DMS153 treated with DMSO at 0.1 percent for 48 hours (cell line): ENCODE measurements around the gene ITGA4.
A peak's percentile ranks its signal among the peaks of the same experiment; 100 is the strongest.

Experiments
- DNase-seq: peaks from one replicate; lab custom pipeline; 2025; ENCODE audit not compliant: unreplicated experiment; lab: John Stamatoyannopoulos, UW

The ITGA4 gene

GRCh38 chr2:181499231-181499630 lies 42.0 kb downstream of the ITGA4 start:
- no peak for DNase-seq

DNA sequence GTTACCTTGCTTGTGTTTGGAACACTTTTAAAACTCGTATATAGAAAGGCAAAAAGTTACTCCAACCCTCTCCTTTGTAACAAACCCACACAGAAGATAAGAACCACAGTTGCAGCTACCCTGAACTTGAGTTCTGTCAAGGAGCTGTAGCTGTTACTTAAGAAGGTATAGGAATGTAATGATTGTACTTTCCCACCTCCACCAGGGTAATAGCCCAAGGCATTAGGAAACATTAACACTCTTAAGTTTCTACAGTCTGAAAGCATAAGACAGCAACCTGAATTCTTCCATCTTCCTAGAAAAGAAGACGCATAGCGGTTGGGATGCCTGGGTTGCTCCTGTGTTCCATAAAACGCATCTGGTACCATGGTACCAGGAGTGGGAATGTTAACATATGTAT lies 43.0 kb downstream of the ITGA4 start:
- no peak for DNase-seq

- DNase-seq: no peak
Observed at GRCh38 chr2:181515719-181516118, 58.5 kb downstream of the ITGA4 start.

- no peak for DNase-seq
Observed at GRCh38 chr2:181516992-181517391, 59.8 kb downstream of the ITGA4 start.

GRCh38 chr2:181517685-181518301 lies 60.6 kb downstream of the ITGA4 start:
- no peak for DNase-seq

DNA sequence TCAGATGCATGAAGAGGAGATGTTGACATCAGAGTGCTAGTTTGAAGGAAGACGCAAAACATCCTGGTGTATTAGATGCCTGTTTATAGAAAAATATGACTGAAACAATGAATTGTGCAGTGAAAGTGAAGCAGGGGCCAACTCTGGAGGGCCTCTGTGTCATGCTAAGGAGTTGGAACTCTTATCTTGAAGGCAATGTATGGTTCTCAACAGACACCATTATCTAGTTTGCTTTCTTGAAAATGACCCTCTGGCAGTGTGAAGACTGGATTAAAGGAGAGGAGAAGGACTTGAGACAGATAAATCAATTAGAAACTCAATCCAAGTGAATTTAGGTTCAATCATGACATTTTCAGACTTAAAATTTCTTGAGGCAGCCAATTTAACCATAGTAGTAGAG lies 63.1 kb downstream of the ITGA4 start:
- no peak for DNase-seq

GRCh38 chr2:181523756-181524155 lies 66.6 kb downstream of the ITGA4 start:
- DNase-seq: no peak

DNA sequence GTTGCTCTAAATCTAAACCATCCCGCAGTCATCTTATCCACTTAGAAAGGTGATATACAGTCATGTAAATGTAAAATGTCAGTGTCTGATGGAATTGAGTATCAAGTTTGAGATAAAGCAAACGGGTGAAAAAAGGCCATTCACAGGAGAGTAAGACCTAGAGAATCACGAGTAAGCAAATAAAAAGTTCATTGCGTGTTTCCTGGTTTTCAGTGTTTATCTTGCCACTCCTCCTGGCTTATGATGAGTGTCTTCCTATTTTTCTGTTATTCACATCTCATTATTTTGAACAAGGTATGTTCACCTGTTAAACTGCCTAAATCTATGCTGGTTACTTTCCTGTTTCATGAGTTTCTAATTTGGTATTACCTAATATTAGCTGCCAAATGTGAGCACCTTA lies 68.8 kb downstream of the ITGA4 start:
- DNase-seq: peak; percentile 9

DNA sequence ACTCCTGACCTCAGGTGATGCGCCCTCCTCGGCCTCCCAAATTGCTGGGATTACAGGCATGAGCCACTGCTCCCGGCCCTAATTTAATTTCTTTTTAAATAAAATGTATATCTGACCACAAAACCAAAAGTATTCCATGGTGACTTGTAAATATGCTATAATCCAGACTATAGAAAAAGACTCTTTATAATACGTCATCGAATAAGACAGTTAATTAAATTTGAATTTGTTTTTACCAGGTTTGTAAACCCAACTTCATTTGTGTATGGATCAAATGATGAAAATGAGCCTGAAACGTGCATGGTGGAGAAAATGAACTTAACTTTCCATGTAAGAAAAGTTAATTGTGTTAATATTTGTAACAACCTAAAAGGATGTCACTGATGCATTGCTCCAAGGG lies 69.9 kb downstream of the ITGA4 start:
- no peak for DNase-seq

DNA sequence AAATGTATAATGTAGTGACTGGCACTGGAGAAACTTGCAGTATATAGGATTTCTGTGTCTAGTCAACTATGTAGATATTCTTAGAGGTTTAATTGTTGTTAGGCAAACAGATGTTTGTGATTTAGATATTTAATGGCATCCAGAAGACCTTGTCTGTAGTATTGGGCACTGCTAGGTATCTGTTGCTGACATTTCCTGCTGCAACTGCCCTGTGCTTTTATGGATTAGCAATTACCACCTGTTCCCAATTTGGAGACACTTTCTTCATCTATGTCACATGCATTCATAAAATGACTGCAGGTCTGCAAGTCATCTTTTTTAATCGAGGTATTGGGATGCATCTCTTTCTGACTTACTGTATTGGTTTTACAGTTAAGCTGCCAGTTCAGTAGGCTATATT lies 71.3 kb downstream of the ITGA4 start:
- DNase-seq: no peak

DNA sequence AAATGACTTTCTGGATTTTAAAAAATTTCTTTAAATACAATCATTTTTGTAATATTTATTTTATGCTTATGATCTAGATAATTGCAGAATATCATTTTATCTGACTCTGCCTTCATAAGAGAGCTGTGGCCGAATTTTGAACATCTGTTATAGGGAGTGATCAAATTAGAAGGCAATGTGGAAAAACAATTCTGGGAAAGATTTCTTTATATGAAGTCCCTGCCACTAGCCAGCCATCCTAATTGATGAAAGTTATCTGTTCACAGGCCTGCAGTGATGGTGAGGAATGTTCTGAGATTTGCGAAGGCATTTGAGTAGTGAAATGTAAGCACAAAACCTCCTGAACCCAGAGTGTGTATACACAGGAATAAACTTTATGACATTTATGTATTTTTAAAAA lies 79.5 kb downstream of the ITGA4 start:
- no peak for DNase-seq

DNA sequence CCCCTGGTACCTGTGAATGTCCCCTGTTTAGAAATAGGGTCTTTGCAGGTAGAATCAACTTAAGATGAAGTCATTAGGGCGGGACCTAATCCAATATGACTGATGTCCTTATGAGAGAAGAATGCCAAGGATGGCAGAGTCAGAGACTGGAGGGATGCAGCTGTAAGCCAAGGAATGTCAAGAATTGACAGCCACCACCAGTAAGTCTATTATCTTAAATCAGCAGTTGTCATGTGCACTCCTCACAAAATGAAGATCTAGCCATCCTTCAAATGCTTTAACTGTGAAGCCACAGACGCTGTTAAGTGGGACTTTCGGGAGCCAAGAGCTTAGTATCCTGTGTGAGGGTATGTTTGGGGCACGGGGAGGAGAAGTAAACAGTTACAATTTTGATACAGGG lies 83.2 kb downstream of the ITGA4 start:
- DNase-seq: no peak

DNA sequence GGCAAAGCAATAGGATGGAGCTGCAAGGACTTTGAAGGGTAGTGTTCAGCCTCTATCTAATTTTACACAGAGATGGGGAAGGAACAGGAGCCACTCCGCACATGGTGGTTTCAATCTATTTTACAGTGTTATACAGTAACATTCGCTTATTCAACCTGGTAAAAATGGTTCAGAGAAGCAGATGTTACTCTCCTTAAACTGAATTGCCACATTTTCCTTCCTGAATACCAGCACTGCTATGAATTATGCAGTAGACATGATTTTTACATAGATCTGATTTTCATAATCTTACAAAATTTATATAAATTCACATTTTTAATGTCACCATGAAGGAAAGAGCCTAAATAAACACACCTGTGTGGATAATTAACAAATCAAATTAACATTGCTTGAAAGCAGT lies 85.0 kb downstream of the ITGA4 start:
- DNase-seq: no peak

- DNase-seq: no peak
Observed at GRCh38 chr2:181546086-181546485, 88.9 kb downstream of the ITGA4 start.

DNA sequence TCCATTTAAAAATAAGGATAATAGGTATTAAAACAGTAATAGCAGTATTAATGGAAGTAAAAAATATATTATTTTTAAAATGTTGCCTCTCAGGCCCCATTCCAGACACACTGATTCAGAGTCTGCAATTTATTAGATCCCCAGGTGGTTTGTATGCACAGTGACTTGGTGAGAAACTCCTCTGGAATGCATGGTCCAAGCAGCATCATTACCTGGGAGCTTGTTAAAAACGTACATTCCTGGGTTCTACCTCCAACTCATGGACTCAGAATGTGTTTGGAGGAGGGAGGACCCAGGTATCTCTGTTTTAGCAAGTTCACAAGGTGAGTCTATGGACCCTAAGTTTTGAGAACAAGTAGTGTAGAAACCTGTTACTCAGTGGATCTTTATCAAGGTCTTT lies 95.6 kb downstream of the ITGA4 start:
- DNase-seq: no peak

GRCh38 chr2:181553244-181553643 lies 96.1 kb downstream of the ITGA4 start:
- no peak for DNase-seq

GRCh38 chr2:181554061-181554830 lies 97.1 kb downstream of the ITGA4 start:
- no peak for DNase-seq

DNA sequence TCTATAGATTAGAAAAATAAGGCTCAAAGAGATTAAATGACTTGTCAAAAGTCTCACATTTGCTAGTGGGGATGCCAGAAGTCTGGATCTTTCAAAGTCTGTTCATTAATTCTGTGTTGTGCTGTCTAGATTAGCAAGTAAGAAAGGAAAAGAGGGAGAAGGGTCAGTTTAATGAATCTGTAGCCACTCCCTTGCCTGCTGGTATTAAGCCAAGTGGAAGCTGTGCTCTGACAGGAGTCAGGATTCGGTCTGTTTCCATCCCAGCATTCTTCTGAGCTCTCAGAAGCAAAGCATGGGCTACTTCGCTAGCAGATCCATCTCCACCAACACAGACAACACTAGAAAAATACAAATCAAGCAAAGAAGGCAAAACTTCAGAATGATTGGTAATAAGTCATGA lies 101.2 kb downstream of the ITGA4 start:
- DNase-seq: no peak

DNA sequence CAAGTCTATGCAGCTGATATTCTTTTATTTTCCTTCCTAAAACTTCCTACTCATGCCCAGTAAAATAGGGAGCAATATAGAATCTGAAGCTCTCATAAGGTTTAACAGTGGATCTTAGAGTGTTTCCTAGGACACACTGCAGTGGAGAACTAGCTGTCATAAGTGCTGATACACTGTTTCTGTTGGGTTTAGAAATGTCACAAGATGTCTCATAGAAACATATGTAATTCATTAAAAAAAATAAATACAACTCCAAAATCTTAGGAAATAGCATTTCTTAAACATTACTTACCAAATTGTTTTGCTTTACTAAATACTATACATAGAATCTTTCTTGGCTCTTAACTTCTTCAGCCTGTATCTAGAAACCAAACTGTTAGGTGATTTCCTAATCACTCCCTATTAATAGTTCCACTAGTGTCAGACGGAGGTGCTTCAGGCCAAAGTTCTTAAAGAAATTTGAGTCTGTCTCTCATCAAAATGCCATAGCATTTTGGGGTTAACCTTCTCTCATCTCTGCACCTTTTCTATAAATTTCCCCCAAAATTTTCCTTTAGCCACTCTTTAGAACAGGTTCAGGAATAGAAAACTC lies 106.0 kb downstream of the ITGA4 start:
- DNase-seq: no peak

DNA sequence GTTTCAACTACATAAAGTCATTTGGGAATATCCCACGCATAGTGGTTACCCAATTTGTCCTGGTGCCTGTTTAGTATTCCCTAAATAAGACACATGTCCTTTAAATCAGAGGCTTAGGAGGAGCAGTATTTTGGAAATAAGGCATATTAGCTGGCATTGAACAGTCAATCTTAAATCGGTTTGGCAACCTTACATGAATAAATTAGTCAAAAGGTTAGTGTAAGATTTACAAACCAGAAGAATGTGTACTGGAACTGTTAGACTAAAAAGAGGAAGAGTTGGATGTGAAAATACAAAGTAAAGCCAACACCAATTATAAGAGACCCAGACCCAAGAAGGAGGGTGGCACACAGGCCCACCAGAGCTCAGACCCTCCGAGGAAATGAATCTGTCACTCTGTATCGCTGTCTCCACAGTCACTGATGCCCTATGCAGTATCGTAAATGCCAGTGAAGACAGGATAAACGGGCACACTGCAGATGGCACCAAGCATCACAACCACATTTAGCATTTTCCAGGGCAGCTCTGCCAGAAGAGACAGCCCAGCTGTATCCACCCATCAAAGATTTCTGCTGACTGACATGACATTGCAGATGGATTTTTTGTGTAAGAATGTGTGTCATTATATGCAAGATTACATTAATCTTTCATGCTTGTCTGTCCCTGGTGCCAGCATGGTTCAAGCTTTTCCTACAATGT lies 109.3 kb downstream of the ITGA4 start:
- DNase-seq: no peak

GRCh38 chr2:181570059-181570458 lies 112.9 kb downstream of the ITGA4 start:
- DNase-seq: no peak
